ENCODE results near the gene VAMP4.

VAMP4 gene

DNA sequence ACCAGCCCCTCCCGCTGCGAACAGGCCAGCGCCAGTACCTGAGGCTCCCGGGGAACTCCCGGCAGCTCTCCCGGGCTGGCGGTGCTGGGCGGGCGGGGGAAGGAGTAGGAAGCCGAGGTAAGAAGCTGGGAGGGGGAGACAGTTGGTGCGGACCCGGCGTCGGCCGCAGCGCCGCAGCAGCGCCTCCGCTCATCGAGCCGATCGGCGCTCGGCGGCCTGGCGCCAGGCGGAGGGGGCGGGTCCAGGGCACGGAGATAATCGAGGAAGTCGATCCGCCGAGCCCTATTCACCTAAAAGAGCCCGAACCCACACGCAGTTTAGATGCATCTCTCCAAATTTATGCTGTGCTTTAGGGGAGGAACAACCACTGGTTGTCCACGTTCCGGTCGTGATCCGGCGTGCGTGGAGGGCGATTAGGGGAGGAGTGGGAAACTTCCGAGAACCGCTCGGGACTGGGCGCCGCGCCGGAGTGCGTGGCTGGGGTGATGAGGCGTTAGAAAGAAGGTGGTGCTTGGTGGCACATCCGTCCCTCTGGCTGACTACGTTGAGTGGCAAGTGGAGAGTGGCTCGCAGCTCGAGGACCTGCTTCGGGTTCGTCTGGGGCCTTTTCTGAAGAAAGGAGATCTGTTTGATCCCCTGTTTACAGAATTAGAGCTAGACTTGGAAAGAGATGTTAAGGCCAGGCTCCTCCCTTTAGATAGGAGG, at the start of gene VAMP4:
Gene VAMP4, minus strand, starts transcription at position 194 of the 705 bp plus-strand sequence. CDS start 3,651 bp downstream, outside the sequence.
- peak; percentile 86 for DNase-seq (ENCODE audit: low spot score)

GRCh38 chr1:171790318-171790717, 48.5 kb upstream of the VAMP4 start:
- no peak for DNase-seq (ENCODE audit: low spot score)

- no peak for DNase-seq (ENCODE audit: low spot score)
Observed at GRCh38 chr1:171788696-171789095, 46.8 kb upstream of the VAMP4 start.

GRCh38 chr1:171787686-171788480, 46.0 kb upstream of the VAMP4 start:
- no peak for DNase-seq (ENCODE audit: low spot score)

DNA sequence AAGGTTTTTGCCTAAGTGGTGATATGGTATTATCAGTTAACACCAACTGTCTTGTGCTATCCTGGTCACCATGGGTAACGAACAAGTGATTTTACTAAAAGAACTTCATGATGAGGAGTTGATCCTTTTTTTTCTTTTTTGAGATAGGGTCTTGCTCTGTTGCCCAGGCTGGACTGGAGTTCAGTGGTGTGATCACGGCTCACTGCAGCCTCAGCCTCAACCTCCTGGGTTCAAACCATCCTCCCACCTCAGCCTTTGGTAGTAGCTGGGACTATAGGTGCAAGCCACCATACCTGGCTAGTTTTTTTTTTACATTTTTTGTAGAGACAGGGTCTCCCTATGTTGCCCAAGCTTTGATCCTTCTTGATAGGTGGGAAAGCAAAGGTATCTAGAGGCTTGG, 44.7 kb upstream of the VAMP4 start:
- no peak for DNase-seq (ENCODE audit: low spot score)

GRCh38 chr1:171785766-171786165, 43.9 kb upstream of the VAMP4 start:
- DNase-seq (ENCODE audit: low spot score): no peak

GRCh38 chr1:171784784-171785183, 42.9 kb upstream of the VAMP4 start:
- DNase-seq (ENCODE audit: low spot score): peak; percentile 65

DNA sequence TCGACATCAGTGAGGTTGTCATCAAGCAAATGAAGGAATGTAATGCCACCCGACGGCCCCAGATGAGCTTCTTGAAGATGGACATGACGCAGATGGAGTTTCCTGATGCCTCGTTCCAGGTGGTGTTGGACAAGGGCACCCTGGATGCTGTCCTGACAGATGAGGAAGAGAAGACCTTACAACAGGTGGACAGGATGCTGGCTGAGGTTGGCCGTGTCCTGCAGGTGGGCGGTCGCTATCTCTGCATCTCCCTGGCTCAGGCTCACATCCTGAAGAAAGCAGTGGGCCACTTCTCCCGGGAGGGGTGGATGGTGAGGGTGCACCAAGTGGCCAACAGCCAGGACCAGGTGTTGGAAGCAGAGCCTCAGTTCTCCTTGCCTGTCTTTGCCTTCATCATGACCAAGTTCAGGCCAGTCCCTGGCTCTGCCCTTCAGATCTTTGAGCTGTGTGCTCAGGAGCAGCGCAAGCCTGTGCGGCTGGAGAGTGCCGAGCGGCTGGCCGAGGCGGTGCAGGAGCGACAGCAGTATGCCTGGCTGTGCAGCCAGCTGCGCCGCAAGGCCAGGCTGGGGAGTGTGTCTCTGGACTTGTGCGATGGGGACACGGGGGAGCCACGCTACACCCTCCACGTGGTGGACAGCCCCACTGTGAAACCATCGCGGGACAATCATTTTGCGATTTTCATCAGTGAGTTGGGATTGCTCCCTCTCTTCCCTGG, 42.1 kb upstream of the VAMP4 start:
- no peak for DNase-seq (ENCODE audit: low spot score)

DNA sequence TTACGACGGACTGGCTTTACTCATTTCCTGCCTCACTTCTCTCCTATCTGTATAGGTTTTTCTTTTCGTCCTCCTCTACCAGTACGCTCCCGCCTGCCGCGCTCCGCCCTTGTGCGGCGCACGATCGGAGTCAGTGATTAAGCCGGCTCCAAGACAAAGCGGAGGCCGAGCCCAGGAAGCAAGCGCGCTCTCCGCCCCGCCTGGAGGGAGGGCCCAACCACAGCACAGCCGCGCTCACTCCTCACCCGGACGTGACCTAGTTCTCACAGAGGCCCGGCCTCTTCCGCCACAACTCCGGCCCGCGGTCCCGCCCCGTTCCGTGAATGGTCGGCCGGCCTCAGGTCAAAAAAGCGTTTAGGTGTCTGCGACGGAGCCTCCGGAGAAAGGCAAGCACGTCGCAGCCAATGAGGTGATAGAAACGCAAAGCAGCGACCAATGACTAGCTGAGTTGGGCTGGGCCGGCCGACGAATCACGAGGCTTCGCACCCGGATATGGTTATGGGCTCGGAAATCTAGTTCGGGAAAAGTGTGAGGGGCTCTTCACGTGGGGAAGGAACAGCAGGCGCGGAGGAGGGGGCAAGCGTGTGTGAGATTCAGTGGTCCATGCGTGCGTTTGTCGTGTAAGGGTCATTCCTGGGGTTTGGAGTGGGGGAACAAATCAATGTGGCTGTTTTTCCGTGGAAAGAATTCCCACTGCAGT, 39.5 kb upstream of the VAMP4 start, which contains the start of gene METTL13:
Gene METTL13, plus strand, starts transcription at position 485 of the 700 bp plus-strand sequence. CDS start 308 bp downstream, outside the sequence.
- peak; percentile 99 for DNase-seq (ENCODE audit: low spot score)

DNA sequence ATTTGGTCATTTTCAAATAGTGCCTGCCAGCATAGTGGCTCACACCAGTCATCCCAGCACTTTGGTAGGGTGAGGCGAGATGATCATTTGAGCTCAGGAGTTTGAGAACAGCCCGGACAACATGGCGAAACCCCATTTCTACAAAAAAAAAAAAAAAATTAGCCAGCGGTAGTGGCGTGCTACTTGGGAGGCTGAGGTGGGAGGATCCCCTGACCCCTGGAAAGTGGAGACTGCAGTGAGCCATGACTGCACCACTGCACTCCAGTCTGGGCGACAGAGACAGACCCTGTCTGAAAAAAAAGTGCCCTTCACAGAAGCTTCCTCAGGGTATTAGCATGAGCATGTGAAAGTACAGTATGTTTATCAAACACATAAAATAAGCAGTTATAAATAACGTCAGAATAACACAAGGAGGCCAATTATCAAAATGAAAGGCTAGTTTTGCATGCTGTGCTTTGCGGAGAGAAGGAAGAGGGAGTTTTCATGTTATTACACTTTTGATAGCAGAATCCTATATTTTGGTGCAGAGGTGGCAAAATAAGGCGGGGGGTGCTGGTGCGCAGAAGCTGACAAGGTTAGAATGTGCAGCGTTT, 38.8 kb upstream of the VAMP4 start:
- no peak for DNase-seq (ENCODE audit: low spot score)

DNA sequence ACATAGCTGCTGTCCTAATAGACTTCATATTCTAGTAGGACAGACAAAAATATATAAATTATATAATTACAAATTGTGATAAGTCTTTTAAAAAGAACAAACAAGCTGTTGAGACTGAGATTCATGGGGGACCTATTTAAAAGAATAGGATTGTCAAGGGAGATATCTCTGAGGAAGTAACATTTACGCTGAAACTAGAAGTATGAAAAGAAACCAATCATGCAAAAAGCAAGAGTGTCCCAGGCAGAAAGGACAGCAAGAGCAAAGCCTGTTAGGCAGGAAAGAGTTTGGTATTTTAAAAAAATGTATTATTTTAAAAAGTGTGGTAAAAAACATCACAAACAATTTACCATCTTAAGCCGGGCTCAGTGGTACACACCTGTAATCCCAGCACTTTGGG, 30.4 kb upstream of the VAMP4 start:
- no peak for DNase-seq (ENCODE audit: low spot score)

DNA sequence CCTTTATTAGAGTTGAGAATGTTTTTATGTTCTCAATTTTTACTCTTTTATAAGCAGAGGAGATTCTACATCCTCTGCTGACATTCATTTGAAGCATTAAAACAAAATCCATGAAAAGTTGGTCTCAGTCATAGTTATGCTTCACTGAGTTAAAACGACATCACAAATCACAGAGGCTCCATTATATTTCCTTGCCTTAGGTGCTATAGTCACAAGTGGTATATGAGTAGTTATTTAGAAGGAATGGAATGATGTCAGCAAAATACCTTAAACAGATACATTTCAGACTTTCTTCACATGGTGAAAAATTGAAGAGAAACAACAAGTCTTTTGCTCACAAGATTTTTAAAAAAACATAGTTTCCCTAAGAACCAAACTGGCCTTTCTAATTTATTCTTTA, 27.9 kb upstream of the VAMP4 start:
- DNase-seq (ENCODE audit: low spot score): no peak

- DNase-seq (ENCODE audit: low spot score): no peak
Observed at GRCh38 chr1:171769171-171769570, 27.3 kb upstream of the VAMP4 start.

GRCh38 chr1:171763764-171764163, 21.9 kb upstream of the VAMP4 start:
- DNase-seq (ENCODE audit: low spot score): no peak

DNA sequence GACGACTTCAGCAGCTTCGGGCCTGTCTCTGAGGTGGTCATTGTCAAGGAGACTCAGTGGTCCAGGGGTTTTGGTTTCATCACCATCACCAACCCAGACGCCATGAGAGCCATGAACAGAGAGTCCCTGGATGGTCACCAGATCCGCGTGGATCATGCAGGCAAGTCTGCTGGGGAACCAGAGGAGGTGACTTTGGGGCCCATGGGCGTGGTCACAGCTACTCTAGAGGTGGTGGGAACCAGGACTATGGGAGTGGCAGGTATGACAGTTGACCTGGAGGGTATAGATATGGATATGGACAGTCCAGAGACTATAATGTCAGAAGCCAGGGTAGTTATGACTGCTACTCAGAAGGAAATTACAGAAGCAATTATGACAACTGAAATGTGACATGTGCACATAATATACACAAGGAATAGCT, 20.3 kb upstream of the VAMP4 start:
- DNase-seq (ENCODE audit: low spot score): no peak

DNA sequence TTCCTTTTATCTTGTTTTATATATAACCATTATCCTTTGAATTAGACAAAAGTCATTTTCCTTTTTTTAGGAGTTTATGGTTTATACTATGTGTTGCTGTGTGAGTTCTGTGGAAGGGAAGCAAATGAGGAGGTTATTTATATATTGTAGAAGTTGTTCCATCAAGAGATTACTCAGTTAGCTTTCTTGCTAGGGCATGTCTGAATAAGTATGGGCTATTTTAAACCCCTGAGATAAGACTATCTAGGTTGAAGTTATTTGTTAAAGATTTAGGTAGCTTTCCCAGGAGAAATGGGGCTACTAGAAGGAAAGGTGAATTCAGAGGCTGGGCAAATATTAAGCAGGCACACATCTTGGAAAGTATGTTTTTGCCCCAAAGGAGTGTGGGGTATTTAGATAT, 16.1 kb upstream of the VAMP4 start:
- DNase-seq (ENCODE audit: low spot score): no peak

GRCh38 chr1:171756856-171757255, 15.0 kb upstream of the VAMP4 start:
- no peak for DNase-seq (ENCODE audit: low spot score)

DNA sequence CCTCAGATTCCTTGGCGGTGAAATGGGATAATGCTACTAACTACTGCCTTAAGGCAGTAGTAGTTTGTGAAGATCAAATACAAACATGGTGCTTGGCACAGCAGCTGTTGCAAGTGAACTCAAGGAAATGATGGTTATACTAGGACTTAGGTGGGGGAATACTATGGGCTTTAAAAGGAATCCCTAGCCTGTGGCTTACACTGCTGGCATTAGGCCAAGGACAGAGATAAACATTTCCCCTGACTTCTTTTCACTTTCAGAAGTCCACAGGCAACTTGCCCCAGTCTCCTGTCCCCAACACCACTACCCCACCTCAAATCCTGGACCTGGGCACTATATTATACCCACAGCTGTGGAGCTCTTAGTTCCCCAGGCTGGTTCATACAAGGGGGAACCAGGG, 13.1 kb upstream of the VAMP4 start:
- DNase-seq (ENCODE audit: low spot score): no peak

- DNase-seq (ENCODE audit: low spot score): no peak
Observed at GRCh38 chr1:171754353-171754705, 12.5 kb upstream of the VAMP4 start.

- DNase-seq (ENCODE audit: low spot score): no peak
Observed at GRCh38 chr1:171753685-171754352, 12.0 kb upstream of the VAMP4 start.

DNA sequence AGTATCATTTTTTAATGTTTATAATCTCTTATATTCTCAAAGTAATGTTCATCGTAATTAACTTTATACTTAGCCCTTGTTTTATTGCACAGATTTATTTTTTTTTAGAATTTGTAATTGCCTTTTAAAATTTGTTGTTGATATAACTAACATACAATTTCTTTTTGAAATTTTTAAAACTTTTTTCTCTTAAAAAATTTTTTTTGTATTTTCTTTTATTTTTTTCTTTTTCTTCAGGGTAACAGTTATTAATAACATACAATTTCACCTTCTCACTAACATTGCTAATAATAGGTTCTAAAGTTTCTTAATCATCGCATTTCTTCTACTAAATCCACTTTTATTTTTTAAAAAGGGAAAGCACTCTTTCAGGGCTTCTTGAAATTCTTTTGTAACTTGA, 11.3 kb upstream of the VAMP4 start:
- DNase-seq (ENCODE audit: low spot score): no peak
